Measurements from ENCODE around the gene OR6V1. TPM values are rescaled to one million over a fixed set of nuclear protein-coding genes. Genes with fewer than 3 reads are reported as not detected.

OR6V1 gene
- total RNA-seq, 2 experiments from 2014 or later = not detected

DNA sequence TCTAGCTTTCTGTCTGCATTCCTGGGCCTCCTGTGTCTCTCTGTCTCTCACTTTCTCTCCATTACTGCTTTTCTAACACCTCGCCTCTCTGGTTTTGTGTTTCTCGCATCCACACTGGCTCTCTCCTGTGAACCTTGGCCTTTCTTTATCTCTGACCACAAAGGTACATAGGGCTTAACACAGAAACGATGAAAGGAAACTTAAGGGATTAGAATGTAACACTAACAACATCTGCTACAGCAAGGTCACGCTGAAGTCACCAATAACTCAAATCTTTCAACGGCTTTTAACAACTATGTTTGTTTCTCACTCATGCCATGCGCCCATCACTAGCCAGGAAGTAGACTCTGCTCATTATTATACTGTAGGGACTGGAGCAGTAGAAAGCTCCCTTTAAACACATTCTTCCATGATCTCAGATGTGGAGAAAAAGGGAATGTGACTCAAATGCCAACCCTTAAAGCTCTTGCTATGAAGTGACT lies 9.3 kb upstream of the OR6V1 start:
- Histone ChIP-seq H3K27ac (ENCODE audit: low read depth in 1 of 2, low read length in 2 of 2) (no peak overlapping the region), H3K9me3 (ENCODE audit: control insufficient read depth in 1 of 2, insufficient read depth in 1 of 2, low read length in 2 of 2) (no peaks in the 10 kb centered on the region), H3K4me1 (ENCODE audit: insufficient read depth, low read length) (no peaks in the 10 kb centered on the region), H3K36me3 (ENCODE audit: insufficient read depth, low read length) (no peaks in the 10 kb centered on the region), H3K27me3 (ENCODE audit: control insufficient read depth in 1 of 2, insufficient read depth in 2 of 2, low read length in 2 of 2) (no peaks in the 10 kb centered on the region), H3K4me3 (ENCODE audit: low read length) (no peak overlapping the region)
- CTCF ChIA-PET = no interaction called here
- Mint-ChIP-seq H3K4me1 (ENCODE audit: low read depth) (no peaks in the 10 kb centered on the region), H3K27me3 (no peaks in the 10 kb centered on the region), H3K36me3 (ENCODE audit: low read depth) (no peaks in the 10 kb centered on the region), H3K4me3 (no peak overlapping the region), H3K27ac (no peak overlapping the region), H3K9me3 (no peaks in the 10 kb centered on the region)
- TF ChIP-seq, protein P1, sequence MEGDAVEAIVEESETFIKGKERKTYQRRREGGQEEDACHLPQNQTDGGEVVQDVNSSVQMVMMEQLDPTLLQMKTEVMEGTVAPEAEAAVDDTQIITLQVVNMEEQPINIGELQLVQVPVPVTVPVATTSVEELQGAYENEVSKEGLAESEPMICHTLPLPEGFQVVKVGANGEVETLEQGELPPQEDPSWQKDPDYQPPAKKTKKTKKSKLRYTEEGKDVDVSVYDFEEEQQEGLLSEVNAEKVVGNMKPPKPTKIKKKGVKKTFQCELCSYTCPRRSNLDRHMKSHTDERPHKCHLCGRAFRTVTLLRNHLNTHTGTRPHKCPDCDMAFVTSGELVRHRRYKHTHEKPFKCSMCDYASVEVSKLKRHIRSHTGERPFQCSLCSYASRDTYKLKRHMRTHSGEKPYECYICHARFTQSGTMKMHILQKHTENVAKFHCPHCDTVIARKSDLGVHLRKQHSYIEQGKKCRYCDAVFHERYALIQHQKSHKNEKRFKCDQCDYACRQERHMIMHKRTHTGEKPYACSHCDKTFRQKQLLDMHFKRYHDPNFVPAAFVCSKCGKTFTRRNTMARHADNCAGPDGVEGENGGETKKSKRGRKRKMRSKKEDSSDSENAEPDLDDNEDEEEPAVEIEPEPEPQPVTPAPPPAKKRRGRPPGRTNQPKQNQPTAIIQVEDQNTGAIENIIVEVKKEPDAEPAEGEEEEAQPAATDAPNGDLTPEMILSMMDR (IDR thresholded peaks at IDR 0.05) = no peak
- POLR2A ChIA-PET = no interaction called here
- ATAC-seq (ENCODE audit: poor library complexity) (no peak), DNase-seq (no peak)
- intact Hi-C loops (cut with DNase I, micrococcal nuclease) = no loop called here

DNA sequence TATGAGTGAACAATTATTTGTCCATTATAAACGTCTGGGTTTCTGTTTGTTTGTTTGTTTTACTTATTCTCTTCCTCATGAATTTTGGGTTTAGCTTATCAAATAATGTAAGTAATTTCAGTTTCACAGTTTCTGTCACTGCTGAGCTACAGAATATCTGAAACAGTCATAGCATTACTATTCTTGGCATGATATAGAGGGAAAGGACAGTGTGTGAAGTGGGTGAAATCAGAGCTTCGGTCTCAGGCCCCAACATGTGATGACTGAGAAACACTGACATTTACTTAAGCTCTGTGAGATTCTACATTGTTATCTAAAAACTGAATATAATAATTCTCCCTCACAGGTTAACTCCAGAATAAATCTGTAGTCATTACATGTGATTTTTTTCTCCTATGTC lies 8.8 kb upstream of the OR6V1 start:
- no peaks in the 10 kb centered on the region for H3K9me3 Mint-ChIP-seq
- TF ChIP-seq, protein P1 (IDR thresholded peaks at IDR 0.05) = no peak
- H3K27me3 ChIP-seq (ENCODE audit: control insufficient read depth in 1 of 2, insufficient read depth in 2 of 2, low read length in 2 of 2) = no peaks in the 10 kb centered on the region
- ATAC-seq (ENCODE audit: poor library complexity) = no peak
- H3K4me3 Mint-ChIP-seq = no peak overlapping the region
- H3K27me3 Mint-ChIP-seq = no peaks in the 10 kb centered on the region
- intact Hi-C loops (cut with DNase I, micrococcal nuclease) = no loop called here
- no peak overlapping the region for H3K27ac ChIP-seq (ENCODE audit: low read depth in 1 of 2, low read length in 2 of 2)
- no peaks in the 10 kb centered on the region for H3K4me1 ChIP-seq (ENCODE audit: insufficient read depth, low read length)
- H3K36me3 ChIP-seq (ENCODE audit: insufficient read depth, low read length) = no peaks in the 10 kb centered on the region
- no peaks in the 10 kb centered on the region for H3K9me3 ChIP-seq (ENCODE audit: control insufficient read depth in 1 of 2, insufficient read depth in 1 of 2, low read length in 2 of 2)
- POLR2A ChIA-PET = no interaction called here
- H3K36me3 Mint-ChIP-seq (ENCODE audit: low read depth) = no peaks in the 10 kb centered on the region
- CTCF ChIA-PET = no interaction called here
- H3K4me1 Mint-ChIP-seq (ENCODE audit: low read depth) = no peaks in the 10 kb centered on the region
- H3K4me3 ChIP-seq (ENCODE audit: low read length) = no peak overlapping the region
- H3K27ac Mint-ChIP-seq = no peak overlapping the region
- no peak for DNase-seq

DNA sequence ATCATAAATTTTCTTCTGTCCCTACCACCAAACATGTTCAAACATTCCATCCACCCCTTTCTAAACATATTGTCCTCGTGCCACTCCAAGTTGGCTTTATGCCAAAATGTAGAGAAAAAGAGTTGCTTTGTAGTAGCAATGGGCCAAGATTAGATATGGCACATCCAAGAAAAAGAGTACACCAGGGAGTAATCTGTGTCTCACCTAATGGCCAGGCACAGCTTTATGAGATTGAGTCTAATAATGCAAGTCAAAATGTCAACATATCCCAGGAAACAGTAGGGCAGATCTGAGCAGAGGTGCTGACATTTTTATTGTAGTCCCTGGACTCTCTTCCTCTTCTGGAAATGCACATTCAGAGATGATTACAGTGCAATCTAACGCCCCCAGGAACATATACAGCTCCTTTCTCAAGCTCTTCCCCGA lies 5.7 kb upstream of the OR6V1 start:
- ATAC-seq (ENCODE audit: poor library complexity) = no peak
- no peaks in the 10 kb centered on the region for H3K4me1 ChIP-seq (ENCODE audit: insufficient read depth, low read length)

More for the DNA sequence above, 5.7 kb upstream of the OR6V1 start:
- ChIA-PET POLR2A (no interaction called here), CTCF (no interaction called here)
- TF ChIP-seq, protein P1 (IDR thresholded peaks at IDR 0.05) = no peak
- intact Hi-C loops (cut with DNase I, micrococcal nuclease) = no loop called here
- no peak overlapping the region for H3K27ac Mint-ChIP-seq
- no peaks in the 10 kb centered on the region for H3K9me3 ChIP-seq (ENCODE audit: control insufficient read depth in 1 of 2, insufficient read depth in 1 of 2, low read length in 2 of 2)
- H3K4me3 Mint-ChIP-seq = no peak overlapping the region
- DNase-seq = no peak
- no peaks in the 10 kb centered on the region for H3K4me1 Mint-ChIP-seq (ENCODE audit: low read depth)
- H3K27me3 Mint-ChIP-seq = no peaks in the 10 kb centered on the region
- H3K36me3 Mint-ChIP-seq (ENCODE audit: low read depth) = no peaks in the 10 kb centered on the region
- H3K4me3 ChIP-seq (ENCODE audit: low read length) = no peak overlapping the region
- H3K36me3 ChIP-seq (ENCODE audit: insufficient read depth, low read length) = no peaks in the 10 kb centered on the region
- H3K9me3 Mint-ChIP-seq = no peaks in the 10 kb centered on the region
- H3K27ac ChIP-seq (ENCODE audit: low read depth in 1 of 2, low read length in 2 of 2) = no peak overlapping the region
- no peaks in the 10 kb centered on the region for H3K27me3 ChIP-seq (ENCODE audit: control insufficient read depth in 1 of 2, insufficient read depth in 2 of 2, low read length in 2 of 2)
